ENCODE data around the gene SARM1. TPM values are rescaled to one million over a fixed set of nuclear protein-coding genes. Genes with fewer than 3 reads are reported as not detected.

SARM1 gene
- total RNA-seq, 1 experiment from 2014 or later: 5.1 TPM

DNA sequence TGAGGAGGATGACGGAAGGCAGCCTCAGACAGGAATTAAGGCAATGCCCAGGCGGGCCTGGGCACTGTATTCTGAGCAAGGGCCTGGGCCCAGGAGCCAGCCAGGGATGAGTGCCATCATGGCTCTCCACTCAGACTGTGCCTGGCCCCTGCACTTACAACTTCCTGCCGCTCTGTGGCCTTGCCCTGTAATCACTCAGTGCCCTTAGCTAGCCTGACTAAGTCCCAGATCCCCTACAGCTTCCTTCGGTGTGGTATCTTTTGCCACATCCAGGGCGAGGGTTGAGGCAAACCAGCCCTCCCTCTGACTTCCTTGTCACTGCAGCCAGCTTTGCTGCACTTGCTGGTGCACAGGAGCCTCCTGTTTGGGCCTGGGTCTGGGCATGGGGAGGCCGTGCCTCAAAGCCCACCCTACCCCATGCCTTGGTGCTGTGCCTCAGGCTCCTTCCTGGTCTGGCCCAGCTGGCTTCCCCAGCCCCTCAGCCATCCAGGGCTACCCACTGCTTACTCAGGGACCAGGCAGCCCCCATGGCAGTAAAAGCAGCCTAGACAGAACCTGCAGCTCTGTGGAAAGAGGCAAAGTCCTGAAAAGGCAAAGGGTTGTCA is 25.2 kb downstream of the SARM1 start:
- no peaks in the 10 kb centered on the region for H3K23me2 ChIP-seq (ENCODE audit: insufficient read length, low read depth, low read length, poor library complexity, severe bottlenecking)
- H3K9ac ChIP-seq (ENCODE audit: extremely low read depth, insufficient read length, low read length): no peak overlapping the region
- WGBS (ENCODE audit: extremely low coverage, insufficient read length, low lambda C conversion rate): no CpG with 5 or more reads among the region's 6 CpGs
- H3K4me2 ChIP-seq (ENCODE audit: insufficient read depth, insufficient read length, low read length): no peak overlapping the region
- H3T11ph ChIP-seq (ENCODE audit: low read length): no peak overlapping the region
- H2BK15ac ChIP-seq (ENCODE audit: low read depth, low read length): no peak overlapping the region
- Mint-ChIP-seq H3K27ac (no peak overlapping the region), H3K4me3 (no peak overlapping the region), H3K9me3 (no peaks in the 10 kb centered on the region), H3K27me3 (ENCODE audit: low read depth) (peaks cover 44% of the 10 kb centered on the region), H3K4me1 (peaks cover 5 to 17% of the 10 kb centered on the region in 2 experiments), H3K36me3 (ENCODE audit: insufficient read depth in 1 of 3, low read depth in 3 of 3) (peaks cover 1 to 9% (median 5%) of the 10 kb centered on the region in 3 experiments; a peak in 4 of 7 replicates)
- no peak overlapping the region for H3K14ac ChIP-seq (ENCODE audit: insufficient read depth, low read length)
- TF ChIP-seq, protein P1, sequence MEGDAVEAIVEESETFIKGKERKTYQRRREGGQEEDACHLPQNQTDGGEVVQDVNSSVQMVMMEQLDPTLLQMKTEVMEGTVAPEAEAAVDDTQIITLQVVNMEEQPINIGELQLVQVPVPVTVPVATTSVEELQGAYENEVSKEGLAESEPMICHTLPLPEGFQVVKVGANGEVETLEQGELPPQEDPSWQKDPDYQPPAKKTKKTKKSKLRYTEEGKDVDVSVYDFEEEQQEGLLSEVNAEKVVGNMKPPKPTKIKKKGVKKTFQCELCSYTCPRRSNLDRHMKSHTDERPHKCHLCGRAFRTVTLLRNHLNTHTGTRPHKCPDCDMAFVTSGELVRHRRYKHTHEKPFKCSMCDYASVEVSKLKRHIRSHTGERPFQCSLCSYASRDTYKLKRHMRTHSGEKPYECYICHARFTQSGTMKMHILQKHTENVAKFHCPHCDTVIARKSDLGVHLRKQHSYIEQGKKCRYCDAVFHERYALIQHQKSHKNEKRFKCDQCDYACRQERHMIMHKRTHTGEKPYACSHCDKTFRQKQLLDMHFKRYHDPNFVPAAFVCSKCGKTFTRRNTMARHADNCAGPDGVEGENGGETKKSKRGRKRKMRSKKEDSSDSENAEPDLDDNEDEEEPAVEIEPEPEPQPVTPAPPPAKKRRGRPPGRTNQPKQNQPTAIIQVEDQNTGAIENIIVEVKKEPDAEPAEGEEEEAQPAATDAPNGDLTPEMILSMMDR (conservative IDR thresholded peaks at IDR 0.05): no peak
- no peak for DNase-seq
- no peak overlapping the region for H4K8ac ChIP-seq (replicated peaks; ENCODE audit: insufficient read length, low read depth, low read length)
- no peak overlapping the region for H3K56ac ChIP-seq (ENCODE audit: insufficient read length, low read depth, low read length)
- H3K27me3 ChIP-seq (ENCODE audit: insufficient read depth, low read length): no peaks in the 10 kb centered on the region
- H3K23ac ChIP-seq (ENCODE audit: insufficient read length, low read depth, low read length): no peak overlapping the region
- H3K9me3 ChIP-seq (ENCODE audit: control insufficient read depth, low read depth, low read length): no peaks in the 10 kb centered on the region
- H2BK5ac ChIP-seq (ENCODE audit: insufficient read length, low read length): no peak overlapping the region
- H4K91ac ChIP-seq (ENCODE audit: insufficient read length, low read depth, low read length): no peak overlapping the region
- no peaks in the 10 kb centered on the region for H4K20me1 ChIP-seq (ENCODE audit: control insufficient read depth, insufficient read depth, insufficient read length)
- H2BK120ac ChIP-seq (ENCODE audit: low read depth, low read length, poor library complexity, severe bottlenecking): no peak overlapping the region
- no peak overlapping the region for H2AK5ac ChIP-seq (ENCODE audit: insufficient read length, low read length)
- no peak overlapping the region for H3K27ac ChIP-seq (ENCODE audit: insufficient read length, low read depth, low read length)
- H3K79me1 ChIP-seq (ENCODE audit: insufficient read depth, low read depth, low read length, poor library complexity, severe bottlenecking): no peaks in the 10 kb centered on the region
- no peaks in the 10 kb centered on the region for H3K4me1 ChIP-seq (ENCODE audit: insufficient read depth, low read length)
- H2AFZ ChIP-seq (ENCODE audit: low read length): no peak overlapping the region
- no peak overlapping the region for H2BK12ac ChIP-seq (ENCODE audit: insufficient read length, low read depth, low read length)
- no peaks in the 10 kb centered on the region for H3K79me2 ChIP-seq (ENCODE audit: insufficient read depth, low read length)
- no peak overlapping the region for H3K18ac ChIP-seq (ENCODE audit: insufficient read length, low read depth, low read length)
- H2BK20ac ChIP-seq (ENCODE audit: low read depth, low read length, poor library complexity, severe bottlenecking): no peak overlapping the region
- no peak overlapping the region for H3K4ac ChIP-seq (ENCODE audit: low read depth, low read length)
- no peak overlapping the region for H4K5ac ChIP-seq (ENCODE audit: insufficient read length, low read depth, low read length)

All from H9 (cell line).